Heart right ventricle (tissue), 16 donors: Measurements from ENCODE around the gene HOXA3. TPM values are rescaled to one million over a fixed set of nuclear protein-coding genes. Genes with fewer than 3 reads are reported as not detected.

Source experiments
- ATAC-seq, 8 donors: fragments of 200-7000 bp; cut with Tn5 transposase; one replicate each; pipeline ENCODE4 v1.9.1; 2020; ENCODE audit warnings: mild to moderate bottlenecking in 8 of 8, moderate library complexity in 8 of 8, moderate number of reproducible peaks in 1 of 8
- DNase-seq, 2 donors: peaks; one replicate each; pipeline ENCODE4 v3.0.0-alpha.2; 2020
- H3K27ac ChIP-seq, 10 donors: fragments of 200-600 bp; sonication (generic) in 2 of 10; one replicate each; pipeline versions ENCODE4 v1.5.0 to v1.8.0; 2020 to 2022; ENCODE audit warnings: mild to moderate bottlenecking in 3 of 10
- H3K27me3 ChIP-seq, 7 donors: fragments of 200-600 bp; one replicate each; pipeline ENCODE4 v1.8.0; 2021 to 2022; ENCODE audit warnings: mild to moderate bottlenecking in 2 of 7
- H3K36me3 ChIP-seq, 9 donors: fragments of 200-600 bp; sonication (generic) in 1 of 9; one replicate each; pipeline versions ENCODE4 v1.5.0 to v1.8.0; 2020 to 2022; ENCODE audit warnings: mild to moderate bottlenecking in 2 of 9
- H3K4me1 ChIP-seq, 9 donors: fragments of 200-600 bp; sonication (generic) in 1 of 9; one replicate each; pipeline versions ENCODE4 v1.5.0 to v1.8.0; 2020 to 2022; ENCODE audit warnings: mild to moderate bottlenecking in 4 of 9
- H3K4me3 ChIP-seq, 10 donors: fragments of 200-600 bp; sonication (generic) in 2 of 10; one replicate each; pipeline versions ENCODE4 v1.5.0 to v1.8.0; 2020 to 2022; ENCODE audit warnings: mild to moderate bottlenecking in 7 of 10, moderate library complexity in 2 of 10
- H3K9me3 ChIP-seq, 11 donors: fragments of 200-600 bp in 10 of 11; sonication (generic) in 2 of 11; one replicate each; pipeline versions ENCODE4 v1.5.0 to v1.8.0; 2013 to 2022; ENCODE audit warnings: mild to moderate bottlenecking in 2 of 11, control low read depth in 1 of 11, moderate library complexity in 1 of 11
- CTCF ChIP-seq, 9 donors: fragments of 200-600 bp; sonication (generic) in 2 of 9; IDR thresholded peaks; one replicate each; pipeline versions ENCODE4 v1.5.0 to v1.8.0; 2021 to 2022; ENCODE audit warnings: antibody characterized with exemption in 9 of 9, mild to moderate bottlenecking in 5 of 9, moderate library complexity in 1 of 9
- WGBS, 2 donors: extraction: QIAGEN DNeasy Blood & Tissue Kit; methylation state at CpG; one replicate each; pipeline ENCODE4 v1.1.7; 2013; ENCODE audit warnings: inconsistent platforms in 1 of 2; 5-methylcytosine and 5-hydroxymethylcytosine counted together
- intact Hi-C, 10 donors: fragments of 100-400 bp; cut with DNase I; formaldehyde crosslinking; loops; one replicate each; pipeline versions ENCODE4 v1.11.1 to v1.14.2; 2022
- polyA plus RNA-seq, 2 donors: library from polyadenylated mRNA; stranded (reverse); fragments of 200-250 nt; gene quantifications; one replicate each; pipeline ENCODE4 v1.2.3, GENCODE V29; 2013
- total RNA-seq, 10 donors: library from RNA; stranded (reverse); fragmentation: NEBNext Ultra II Directional in 3 of 10; extraction: Animal tissue kit (Norgen Biotek cat#: 25700) in 3 of 10; gene quantifications; one replicate each; pipeline versions ENCODE4 v1.2.1 to v1.2.4, GENCODE V29; 2021 to 2023
- donor health status: Arrhythmogenic right ventricular cardiomyopathy.
- donor health status: ischemic (EF 13 %, LVEDD 7.1; RV severe dilation, severe dysfunction).
- donor health status: healthy with polysubstance abuse.
- donor health status: DM: no; HTN: yes; CAD: no.
- donor health status: DM: no; HTN: no; CAD: no.
- donor health status: ischemic (EF 25% LVEDD 6.9; RV normal size, moderate dysfunction).
- donor health status: ischemic (EF 25% LVEDD 5.7; RV mildly dilated, moderate dysfunction).
- donor health status: healthy.
- donor health status: DM: yes; HTN: yes; CAD: no.
- donor health status: Ischemic cardiomyopathy.
- donor health status: ischemic (EF 35%, LVEDD 5.7; RV mildly dilated, moderate dysfunction).
- donor health status: nonischemic (EF 11% LVEDD 7.7; RV severe dilation, severe dysfunction).
- donor health status: DM: yes; HTN: yes; CAD: no.
- donor health status: PGD.
- donor health status: ischemic (EF 29% LVEDD 5.4; RV normal size, mild dysfunction).
- donor health status: nonischemic (EF 23%, LVEDD 6.1; RV moderate dilation, normal function).

The HOXA3 gene
- total and polyA plus RNA-seq, 12 donors, result 0.11 to 1.5 (median 0.24) TPM; not detected in 2

- WGBS, 2 donors, result 31 to 32% methylated on average over 5 of the region's 5 CpGs
- intact Hi-C loops, result no loop called here
- H3K27ac ChIP-seq, result no peak overlapping the region
- H3K9me3 ChIP-seq, result no peaks in the 10 kb centered on the region
- ATAC-seq (no peak), DNase-seq (no peak)
- TF ChIP-seq CTCF (IDR thresholded peaks at IDR 0.05), result no peak
- no peak overlapping the region for H3K4me3 ChIP-seq
- no peaks in the 10 kb centered on the region for H3K36me3 ChIP-seq
- peaks cover 65 to 100% (median 100%) of the 10 kb centered on the region in 7 donors for H3K27me3 ChIP-seq
- peaks cover 0 to 73% (median 46%) of the 10 kb centered on the region in 9 donors for H3K4me1 ChIP-seq
These were observed 5.7 kb downstream of the HOXA3 start for GRCh38 chr7:27146491-27147198.

GRCh38 chr7:27145914-27146412, 6.4 kb downstream of the HOXA3 start:
- Histone ChIP-seq H3K36me3 (no peaks in the 10 kb centered on the region), H3K4me1 (peaks cover 0 to 68% (median 41%) of the 10 kb centered on the region in 9 donors), H3K27me3 (peaks cover 65 to 100% (median 100%) of the 10 kb centered on the region in 7 donors), H3K9me3 (no peaks in the 10 kb centered on the region), H3K27ac (no peak overlapping the region), H3K4me3 (no peak overlapping the region)
- 26 to 30% methylated on average over 11 of the region's 11 CpGs for WGBS, 2 donors
- intact Hi-C loops, result no loop called here
- TF ChIP-seq CTCF (IDR thresholded peaks at IDR 0.05), result no peak
- no peak for ATAC-seq
- no peak for DNase-seq

- DNase-seq (no peak), ATAC-seq (no peak)
- Histone ChIP-seq H3K27ac (no peak overlapping the region), H3K36me3 (no peaks in the 10 kb centered on the region), H3K27me3 (peaks cover 66 to 100% (median 100%) of the 10 kb centered on the region in 7 donors), H3K9me3 (no peaks in the 10 kb centered on the region), H3K4me1 (peaks cover 0 to 61% (median 35%) of the 10 kb centered on the region in 9 donors), H3K4me3 (no peak overlapping the region)
- intact Hi-C loops, result no loop called here
- 20 to 26% methylated on average over 47 of the region's 47 CpGs for WGBS, 2 donors
- TF ChIP-seq CTCF (IDR thresholded peaks at IDR 0.05), result no peak
These were observed 7.0 kb downstream of the HOXA3 start for GRCh38 chr7:27145165-27145913.

GRCh38 chr7:27144781-27145164, 7.6 kb downstream of the HOXA3 start:
- ATAC-seq, result no peak
- WGBS, 2 donors, result 7 to 17% methylated on average over 31 of the region's 31 CpGs
- TF ChIP-seq CTCF (IDR thresholded peaks at IDR 0.05), result no peak
- no peak overlapping the region for H3K27ac ChIP-seq
- no peaks in the 10 kb centered on the region for H3K9me3 ChIP-seq
- no peaks in the 10 kb centered on the region for H3K36me3 ChIP-seq
- no peak for DNase-seq
- intact Hi-C loops, result no loop called here
- H3K4me3 ChIP-seq, result no peak overlapping the region
- peaks cover 69 to 100% (median 100%) of the 10 kb centered on the region in 7 donors for H3K27me3 ChIP-seq
- peaks cover 0 to 62% (median 34%) of the 10 kb centered on the region in 9 donors for H3K4me1 ChIP-seq
